GM21825 (cell line): Measurements from ENCODE around the gene BTRC.
"Not testable (repeated sequence)": the region's sequence is repeated elsewhere in the genome, so short reads cannot be mapped to it uniquely, and the experiment has no call there.

Experiments
- ATAC-seq: cut with Tn5 transposase; IDR thresholded peaks from one replicate; pipeline ENCODE4 v1.9.1; 2021; ENCODE audit warnings: mild to moderate bottlenecking, moderate library complexity; ENCODE audit not compliant: unreplicated experiment

BTRC gene

DNA sequence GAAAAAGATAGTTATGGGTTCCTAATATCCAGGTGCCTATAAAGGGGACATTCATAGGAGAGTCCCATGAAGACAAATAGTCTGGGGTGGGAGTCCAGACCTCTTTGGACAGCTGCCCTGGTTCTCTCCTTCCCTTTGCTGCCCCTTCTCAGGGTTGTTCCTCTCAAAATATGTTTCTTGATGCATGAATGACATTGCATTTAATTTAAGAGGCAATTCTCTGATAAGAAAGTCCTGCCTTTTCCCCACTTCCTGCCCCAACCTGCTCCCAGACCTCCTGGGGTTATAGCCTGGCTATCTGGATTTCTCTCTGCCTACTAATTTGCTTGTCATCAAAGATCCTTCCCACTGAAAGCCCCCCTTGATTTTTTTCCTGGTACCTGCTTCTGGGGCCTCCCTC is 12.5 kb upstream of the BTRC start:
- no peak for ATAC-seq

DNA sequence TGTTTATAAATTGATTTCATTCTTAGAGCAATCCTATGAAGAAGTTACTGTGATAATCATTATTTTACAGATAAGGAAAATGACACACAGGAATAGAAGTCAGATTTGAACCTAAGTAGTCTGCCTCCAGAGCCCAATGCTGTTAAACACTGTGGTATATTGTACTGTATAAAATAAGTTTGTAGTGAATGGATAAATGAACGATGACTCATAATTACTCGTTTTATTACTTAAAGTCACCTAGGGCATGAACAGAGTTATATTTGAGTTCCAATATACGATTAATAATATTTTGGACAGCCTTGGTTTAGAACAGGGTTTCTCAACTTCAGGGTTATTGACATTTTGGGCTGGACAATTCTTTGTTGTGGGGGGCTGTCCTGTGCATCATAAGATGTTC is 7.8 kb upstream of the BTRC start:
- no peak for ATAC-seq

DNA sequence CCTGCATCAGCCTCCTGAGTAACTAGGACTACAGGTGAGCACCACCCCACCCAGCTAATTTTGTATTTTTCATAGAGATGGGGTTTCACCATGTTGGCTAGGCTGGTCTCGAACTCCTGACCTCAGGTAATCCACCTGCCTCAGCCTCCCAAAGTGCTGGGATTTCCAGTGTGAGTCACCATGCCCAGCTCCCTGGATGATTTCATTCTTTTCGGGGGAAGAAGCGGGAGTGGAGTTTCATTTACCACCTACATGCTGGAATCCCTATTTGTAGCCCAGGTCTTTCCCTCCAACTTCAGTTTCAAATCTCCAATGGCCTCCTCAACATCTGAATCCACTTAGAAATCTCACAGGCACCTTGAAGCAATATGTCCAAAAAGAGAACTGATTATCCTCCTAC is 2.9 kb upstream of the BTRC start:
- no peak for ATAC-seq

DNA sequence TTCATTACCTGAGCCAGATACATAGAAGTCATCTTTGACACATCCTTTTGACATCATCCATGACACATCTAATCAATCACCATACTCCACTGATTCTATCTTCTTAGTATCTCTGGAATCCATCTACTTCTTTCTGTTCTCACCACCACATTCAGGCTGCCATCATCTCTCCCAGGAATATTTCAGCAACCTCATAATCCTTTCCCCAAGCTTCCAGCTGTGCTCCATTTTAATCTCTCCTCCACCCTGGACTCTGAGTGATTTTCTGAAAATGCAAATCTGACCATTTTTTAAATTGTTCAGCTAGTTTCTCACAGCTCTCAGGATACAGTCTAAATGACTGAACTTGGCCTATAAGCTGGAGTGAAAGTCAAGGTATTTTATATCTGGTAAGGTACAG is 2.5 kb upstream of the BTRC start:
- ATAC-seq = no peak

DNA sequence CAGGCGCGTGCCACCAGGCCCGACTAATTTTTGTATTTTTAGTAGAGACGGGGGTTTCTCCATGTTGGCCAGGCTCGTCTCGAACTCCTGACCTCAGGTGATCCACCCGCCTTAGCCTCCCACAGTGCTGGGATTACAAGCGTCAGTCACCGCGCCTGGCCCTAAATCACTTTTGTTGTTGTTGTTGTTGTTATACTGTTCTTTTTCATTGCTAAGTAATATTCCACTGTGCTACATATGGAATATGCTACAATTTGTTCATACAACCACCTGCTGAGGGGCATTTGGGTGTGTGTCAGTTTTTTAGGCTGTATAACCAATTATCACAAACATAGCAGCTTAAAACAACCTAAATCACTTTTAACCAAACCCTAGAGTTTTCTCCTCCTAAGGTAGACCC is 1.1 kb upstream of the BTRC start:
- ATAC-seq = not testable (repeated sequence)

DNA sequence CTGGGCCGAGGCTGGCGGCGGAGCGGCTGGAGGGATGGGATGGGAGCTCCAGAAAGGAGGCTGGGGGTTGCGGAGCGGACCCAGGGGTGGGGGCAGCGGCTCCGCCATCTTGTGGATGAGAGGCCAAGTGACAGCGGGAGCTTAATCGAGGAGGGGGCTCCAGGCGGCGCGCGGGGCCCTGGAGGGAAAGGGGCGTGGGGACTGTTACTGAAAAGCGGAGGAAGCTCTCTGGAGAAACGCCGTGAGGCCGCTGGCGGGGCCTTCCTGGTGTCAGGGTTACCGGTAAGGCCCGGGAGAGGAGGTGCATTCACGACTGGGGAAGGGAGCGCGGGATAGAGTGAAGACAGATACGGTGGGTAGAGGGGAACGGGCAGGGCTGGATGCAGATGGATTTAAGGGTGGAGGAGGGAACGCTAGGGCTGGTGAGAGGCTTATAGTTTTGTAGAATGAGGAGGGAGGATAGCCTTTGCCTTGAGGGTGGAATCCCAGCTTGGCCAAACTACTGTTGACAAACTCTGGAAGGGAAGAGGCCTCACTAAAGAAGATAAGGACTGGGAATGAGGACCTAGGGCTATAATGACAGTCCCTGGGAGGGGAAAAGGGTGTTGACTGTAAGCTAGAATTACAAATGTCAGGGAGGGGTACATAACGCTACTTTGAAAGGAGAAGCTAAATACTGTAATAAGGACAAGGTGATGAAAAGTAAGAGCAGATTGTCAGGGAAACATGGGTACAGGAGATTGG is 535 bp downstream of the BTRC start:
- peak; percentile 26 for ATAC-seq

DNA sequence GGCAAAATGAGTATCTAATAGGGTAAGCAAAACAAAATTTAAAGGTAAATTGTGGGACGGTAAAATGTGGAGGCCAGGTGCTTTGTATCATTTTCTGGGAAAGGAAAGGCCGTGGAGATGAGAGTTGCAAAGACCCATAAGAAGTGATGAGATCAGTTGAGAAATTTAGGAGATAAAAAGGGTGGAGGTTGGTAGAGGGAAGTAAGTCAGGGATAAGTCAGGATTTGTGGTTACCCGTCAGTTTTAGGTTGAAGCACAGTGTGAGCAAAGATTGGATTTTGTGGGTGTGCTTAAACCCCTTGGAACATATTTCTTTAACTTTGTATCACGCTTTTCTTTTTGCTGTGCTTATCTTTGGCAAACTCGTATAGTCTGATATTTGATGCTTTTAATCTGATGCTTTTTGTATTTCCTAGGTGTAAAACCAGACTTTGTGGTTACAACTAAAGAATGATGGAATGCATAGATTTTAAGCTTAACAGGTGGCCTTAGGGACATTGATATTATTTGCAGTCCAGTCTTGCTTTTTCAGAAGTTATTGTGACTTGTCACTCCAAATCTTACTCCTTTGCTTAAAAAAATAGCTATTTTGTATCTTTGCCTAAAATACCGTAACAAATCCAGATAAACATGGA is 1.2 kb downstream of the BTRC start:
- ATAC-seq = no peak

DNA sequence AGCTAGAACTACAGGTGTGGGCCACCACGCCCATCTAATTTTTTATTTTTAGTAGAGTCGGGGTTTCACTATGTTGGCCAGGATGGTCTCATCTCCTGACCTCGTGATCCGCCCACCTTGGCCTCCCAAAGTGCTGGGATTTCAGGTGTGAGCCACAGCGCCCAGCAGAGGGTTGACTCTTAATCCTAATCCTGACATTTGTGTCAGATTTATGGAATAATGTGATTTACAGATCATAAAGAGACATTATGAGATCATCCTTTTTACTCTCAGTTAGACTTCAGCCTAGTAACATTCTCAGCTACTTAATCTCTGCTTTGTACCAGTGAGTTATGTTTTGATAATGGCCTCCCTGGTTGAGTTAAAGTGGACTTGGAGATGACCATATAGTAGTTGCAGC is 2.2 kb downstream of the BTRC start:
- no peak for ATAC-seq

DNA sequence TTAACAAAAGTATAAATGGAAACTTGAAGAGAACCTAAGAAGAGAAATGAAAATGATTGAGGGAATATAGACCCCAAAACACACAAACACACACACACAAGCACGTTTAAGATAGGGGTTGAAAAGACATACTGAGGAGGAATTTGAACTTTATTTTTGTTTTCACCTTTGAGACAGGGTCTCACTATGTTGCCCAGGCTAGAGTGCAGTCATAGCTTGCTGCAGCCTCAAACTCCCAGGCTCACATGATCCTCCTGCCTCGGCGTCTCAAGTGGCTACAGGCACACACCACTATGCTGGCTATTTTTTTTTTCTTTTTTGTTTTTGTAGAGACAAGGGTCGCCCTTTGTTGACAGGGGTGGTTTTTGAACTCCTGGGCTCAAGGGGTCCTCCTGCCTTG is 4.0 kb downstream of the BTRC start:
- ATAC-seq = no peak

DNA sequence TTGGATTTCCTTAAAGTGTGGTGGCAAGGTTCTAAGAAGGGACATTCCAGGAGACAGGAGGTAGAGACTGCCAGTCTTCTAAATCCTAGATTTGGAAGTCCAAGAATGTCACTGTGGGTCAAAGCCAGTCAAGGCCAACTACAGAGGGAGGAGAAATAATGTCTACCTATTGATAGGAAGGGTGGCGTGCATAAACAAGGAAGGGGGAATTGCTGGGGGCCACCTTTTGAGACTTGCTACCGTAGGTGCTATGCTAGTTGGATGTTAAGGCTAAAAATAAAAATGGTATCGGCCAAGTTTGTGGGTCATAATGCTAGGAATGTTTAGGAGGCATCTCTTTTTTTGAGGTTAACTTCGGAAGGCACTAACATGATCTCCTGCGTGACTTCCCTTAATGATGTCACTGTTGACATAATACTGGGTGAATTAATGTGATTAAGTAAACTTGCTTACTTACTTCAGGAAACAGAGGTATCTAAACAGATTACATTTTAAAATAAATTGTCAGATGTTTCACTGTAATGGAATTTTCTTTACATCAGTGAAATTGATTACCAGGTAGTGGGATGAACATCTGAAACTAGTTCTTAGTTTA is 4.8 kb downstream of the BTRC start:
- no peak for ATAC-seq

DNA sequence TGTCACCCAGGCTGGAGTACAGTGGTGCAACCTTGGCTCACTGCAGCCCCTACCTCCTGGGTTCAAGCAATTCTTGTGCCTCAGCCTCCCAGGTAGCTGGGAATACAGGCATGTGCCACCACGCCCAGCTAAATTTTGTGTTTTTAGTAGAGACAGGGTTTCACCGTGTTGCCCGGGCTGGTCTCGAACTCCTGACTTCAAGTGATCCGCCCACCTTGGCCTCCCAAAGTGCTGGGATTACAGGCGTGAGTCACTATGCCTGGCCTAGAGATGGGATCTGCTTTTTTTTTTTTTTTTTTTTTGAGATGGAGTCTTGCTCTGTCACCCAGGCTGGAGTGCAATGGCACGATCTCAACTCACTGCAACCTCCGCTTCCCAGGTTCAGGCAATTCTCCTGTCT is 6.1 kb downstream of the BTRC start:
- not testable (repeated sequence) for ATAC-seq

DNA sequence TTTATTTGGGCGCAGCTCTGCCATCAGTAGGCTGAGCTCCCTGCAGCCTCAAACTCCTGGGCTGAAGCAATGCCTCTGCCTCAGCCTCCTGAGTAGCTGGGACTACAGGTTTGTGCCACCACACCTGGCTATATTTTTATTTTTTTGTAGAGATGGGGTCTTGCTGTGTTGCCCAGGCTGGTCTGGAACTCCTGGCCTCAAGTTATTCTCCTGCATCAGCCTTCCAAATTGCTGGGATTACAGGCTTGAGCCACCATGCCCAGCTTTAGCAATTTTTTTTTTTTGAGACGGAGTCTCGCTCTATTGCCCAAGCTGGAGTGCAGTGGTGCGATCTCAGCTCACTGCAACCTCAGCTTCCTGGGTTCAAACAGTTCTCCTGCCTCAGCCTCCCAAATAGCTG is 6.9 kb downstream of the BTRC start:
- ATAC-seq = not testable (repeated sequence)

DNA sequence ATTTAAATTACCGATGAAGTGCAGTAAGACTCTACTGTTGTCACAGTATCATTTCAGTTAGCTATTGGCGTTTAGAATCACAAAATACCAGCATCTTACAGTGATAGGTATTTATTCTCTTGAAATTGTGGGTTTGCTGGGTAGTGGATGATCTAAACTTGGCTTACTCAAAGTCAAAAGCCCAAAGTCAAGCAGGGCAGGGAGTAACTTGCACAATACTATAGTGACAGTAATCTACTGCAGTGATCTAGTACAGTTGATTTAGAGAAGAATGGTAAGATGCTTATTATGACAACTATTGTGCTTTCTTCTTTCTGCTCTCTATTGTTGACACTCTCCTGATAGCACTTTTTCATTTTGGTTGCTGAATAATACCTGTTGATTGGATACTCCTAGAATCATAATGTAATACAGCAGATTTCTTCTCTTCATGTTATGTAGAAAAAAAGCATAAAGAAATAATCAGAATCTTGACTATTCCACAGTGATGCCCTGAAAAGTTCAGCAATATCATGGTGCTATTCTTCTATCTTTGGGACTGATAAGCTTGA is 10.0 kb downstream of the BTRC start:
- ATAC-seq = no peak

DNA sequence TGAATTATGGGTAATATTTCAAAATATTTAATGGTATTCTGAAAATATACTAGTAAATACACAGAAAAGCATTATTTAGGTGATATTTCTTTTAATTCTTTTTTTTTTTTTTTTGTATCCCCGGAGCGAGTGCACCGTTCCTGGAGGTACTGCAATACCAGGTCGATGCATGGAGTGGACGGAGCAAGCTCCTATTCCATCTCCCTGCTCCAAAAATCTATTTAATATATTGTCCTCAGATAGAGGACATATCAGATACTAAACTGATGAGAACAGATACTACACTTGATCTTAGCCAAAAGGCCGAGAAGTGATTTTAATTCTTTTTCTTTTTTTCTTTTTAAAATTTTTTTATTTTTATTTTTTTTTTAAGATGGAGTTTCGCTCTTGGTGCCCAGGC is 10.8 kb downstream of the BTRC start:
- no peak for ATAC-seq

DNA sequence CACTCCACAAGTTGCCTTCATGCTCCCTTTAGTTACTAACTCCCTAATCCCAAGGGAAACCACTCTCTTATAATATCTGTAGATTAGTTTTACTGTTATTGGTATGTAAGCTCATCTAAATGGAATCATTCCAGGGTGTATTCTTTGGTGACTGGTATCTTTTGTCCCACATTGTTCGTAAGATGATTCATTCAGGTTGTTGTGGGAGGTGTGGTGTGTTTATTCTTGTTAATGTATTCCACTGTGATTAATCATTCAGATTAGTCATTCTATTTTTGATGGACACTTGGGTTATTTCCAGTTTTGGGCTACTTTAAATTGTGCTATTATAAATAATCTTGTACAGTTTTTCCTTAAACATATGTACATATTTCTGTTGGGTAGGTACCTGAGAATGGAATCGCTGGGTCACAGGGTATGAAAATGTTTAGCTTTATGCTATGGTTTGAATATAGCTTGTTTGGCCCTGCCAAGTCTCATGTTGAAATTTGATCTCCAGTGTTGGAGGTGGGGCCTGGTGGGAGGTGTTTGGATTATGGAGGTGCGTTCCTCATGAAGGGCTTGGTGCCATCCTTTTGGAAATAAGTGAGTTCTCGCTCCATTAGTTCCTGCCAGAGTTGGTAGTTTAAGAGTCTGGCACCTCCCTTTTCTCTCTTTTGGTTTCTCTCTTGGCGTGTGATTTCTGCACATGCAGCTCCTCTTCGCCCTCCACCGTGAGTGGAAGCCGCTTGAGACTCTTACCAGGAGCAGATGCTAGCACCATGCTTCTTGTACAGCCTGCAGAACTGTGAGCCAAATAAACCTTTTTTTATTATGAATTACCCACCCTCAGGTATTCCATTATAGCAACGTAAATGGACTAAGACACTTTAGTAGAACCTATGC is 13.8 kb downstream of the BTRC start:
- ATAC-seq = no peak

DNA sequence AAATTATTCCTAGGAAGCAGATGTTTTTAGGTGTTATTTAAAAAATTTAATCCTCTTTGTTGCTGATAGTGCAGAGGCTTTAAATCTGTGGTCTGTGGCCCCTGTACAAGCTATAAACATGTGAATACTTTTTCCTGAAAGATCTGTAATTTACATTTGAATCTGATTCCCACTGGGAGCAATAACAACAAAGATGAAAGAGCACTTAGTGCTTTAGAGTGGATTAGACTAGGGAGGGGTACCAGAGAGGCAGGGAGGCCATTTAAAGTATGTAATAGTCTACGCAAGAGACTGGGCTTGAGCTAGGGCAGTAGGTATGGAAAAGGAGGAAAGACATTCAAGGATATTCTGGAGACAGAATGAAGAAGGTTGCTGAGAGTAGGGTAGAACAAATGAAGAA is 19.1 kb downstream of the BTRC start:
- ATAC-seq = no peak

DNA sequence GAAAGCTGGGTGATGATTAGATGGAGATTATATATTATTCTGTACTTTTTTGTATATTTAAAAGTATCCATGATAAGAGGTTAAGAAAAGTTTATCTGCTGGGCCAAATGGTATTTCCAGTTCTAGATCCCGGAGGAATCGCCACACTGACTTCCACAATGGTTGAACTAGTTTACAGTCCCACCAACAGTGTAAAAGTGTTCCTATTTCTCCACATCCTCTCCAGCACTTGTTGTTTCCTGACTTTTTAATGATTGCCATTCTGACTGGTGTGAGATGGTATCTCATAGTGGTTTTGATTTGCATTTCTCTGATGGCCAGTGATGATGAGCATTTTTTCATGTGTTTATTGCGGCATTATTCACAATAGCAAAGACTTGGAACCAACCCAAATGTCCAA is 20.0 kb downstream of the BTRC start:
- ATAC-seq = not testable (repeated sequence)

DNA sequence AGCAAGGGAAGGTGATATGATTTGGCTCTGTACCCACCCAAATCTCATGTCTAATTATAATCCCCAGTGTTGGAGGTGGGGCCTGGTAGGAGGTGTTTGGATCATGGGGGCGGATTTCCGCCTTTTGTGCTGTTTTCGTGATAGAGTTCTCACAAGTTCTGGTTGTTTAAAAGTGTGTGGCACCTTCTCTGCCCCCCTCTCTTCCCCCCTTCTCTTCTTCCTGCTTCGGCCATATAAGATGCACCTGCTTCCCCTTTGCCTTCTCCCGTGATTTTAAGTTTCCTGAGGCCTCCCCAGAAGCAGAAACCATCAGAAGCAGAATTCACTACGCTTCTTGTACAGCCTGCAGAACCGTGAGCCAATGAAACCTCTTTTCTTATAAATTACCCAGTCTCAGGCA is 21.1 kb downstream of the BTRC start:
- no peak for ATAC-seq

DNA sequence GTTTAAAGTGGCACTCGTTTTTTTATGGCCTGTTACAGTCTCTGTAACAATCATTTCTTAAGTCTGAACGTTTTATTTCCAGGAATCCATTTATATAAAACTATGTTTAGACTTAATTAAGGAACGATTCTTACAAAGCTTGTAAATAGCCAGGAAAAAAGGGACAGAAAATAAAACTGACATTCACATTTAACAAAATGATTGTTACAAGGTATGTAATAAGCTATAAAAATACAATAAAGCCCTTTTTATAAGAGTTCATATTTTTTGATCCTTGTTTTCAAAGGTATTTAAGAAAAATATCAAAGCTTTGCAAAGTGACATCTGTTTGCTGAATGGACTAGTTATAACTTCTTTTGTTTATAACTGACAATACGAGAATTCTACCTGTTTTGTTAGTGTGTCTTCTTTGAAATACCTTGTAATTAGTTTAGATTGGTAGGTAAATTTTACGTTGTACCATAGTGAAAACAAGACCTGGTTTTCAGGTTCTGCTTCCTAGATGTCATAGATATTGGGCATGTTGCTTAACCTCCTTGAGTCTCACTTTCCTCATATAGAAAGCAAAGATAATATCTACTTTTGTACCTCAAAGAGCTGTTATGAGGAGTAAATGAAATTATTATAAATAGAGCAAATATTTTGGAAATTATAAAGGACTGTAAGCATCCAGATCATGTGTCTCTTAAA is 25.8 kb downstream of the BTRC start:
- ATAC-seq = no peak

DNA sequence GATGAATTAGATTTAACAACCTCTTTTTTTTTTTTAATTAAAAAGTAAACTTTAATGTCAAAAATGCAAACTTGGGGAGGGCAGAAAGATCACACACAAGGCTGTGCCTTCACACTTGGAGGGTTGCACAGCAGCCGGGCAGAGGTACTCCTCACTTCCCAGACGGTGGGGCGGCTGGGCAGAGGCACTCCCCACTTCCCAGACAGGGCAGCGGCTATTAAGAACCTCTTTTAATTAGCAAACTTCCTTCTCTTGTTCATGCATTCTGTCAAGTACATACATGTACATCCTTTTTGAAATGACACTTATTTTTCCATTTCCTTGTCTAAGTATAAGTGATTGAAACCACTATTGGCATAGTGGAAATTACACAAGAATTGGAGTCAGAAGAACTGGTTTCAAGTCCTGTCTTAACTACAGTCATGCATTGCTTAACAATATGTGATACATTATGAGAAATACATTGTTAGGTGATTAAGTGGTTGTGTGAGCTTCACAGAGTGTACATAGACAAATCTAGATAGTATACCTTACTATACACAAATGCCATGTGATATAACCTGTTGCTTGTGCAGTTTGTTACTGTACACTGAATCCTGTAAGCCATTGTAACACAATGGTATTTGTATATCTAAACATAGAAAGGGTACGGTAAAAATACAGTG is 26.5 kb downstream of the BTRC start:
- no peak for ATAC-seq
